Omental fat pad (tissue), 4 donors: ENCODE data around the gene TECTB. TPM values are rescaled to one million over a fixed set of nuclear protein-coding genes. Genes with fewer than 3 reads are reported as not detected.

ENCODE experiments used
- ATAC-seq: fragments of 150-250 bp; one replicate; pipeline ENCODE4 v1.9.1; 2016; ENCODE audit warnings: mild to moderate bottlenecking, moderate library complexity; ENCODE audit not compliant: low FRiP score
- DNase-seq: peaks from one replicate; pipeline ENCODE4 v3.0.0-alpha.2; 2019; ENCODE audit warnings: low spot score
- total RNA-seq, 4 donors: library from RNA; depleted of rRNA; stranded (reverse); fragments of >200 nt; gene quantifications; one replicate each; pipeline ENCODE4 v1.1.0, GENCODE V29; 2016
- TF ChIP-seq, protein P1 (sequence below), 3 donors: fragments of 450-650 bp; IDR thresholded peaks; one replicate each; pipeline ENCODE4 v1.5.1; 2016 to 2017; ENCODE audit warnings: antibody characterized with exemption in 3 of 3, mild to moderate bottlenecking in 3 of 3, moderate library complexity in 2 of 3

The TECTB gene
- total RNA-seq, 4 donors from 2014 or later = not detected

DNA sequence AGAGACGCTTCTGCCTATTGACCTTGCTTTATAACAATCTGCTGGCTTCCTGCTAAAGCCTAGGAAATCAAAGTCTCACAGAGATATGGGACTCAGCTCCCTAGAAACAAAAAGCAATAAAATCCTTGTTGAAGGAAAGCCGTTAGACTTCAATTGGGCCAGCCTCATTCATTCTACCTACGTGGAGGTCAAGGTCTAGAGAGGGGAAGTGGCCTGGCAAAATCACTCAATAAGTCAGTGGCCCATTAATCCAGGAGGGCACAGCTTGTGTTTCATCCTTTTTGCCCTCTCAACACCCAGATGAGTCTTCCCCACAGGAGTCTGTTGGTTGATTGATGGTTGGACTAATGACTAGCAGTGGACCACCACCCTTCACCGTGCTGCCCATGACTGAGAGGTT lies 50.3 kb downstream of the TECTB start:
- TF ChIP-seq, protein P1, sequence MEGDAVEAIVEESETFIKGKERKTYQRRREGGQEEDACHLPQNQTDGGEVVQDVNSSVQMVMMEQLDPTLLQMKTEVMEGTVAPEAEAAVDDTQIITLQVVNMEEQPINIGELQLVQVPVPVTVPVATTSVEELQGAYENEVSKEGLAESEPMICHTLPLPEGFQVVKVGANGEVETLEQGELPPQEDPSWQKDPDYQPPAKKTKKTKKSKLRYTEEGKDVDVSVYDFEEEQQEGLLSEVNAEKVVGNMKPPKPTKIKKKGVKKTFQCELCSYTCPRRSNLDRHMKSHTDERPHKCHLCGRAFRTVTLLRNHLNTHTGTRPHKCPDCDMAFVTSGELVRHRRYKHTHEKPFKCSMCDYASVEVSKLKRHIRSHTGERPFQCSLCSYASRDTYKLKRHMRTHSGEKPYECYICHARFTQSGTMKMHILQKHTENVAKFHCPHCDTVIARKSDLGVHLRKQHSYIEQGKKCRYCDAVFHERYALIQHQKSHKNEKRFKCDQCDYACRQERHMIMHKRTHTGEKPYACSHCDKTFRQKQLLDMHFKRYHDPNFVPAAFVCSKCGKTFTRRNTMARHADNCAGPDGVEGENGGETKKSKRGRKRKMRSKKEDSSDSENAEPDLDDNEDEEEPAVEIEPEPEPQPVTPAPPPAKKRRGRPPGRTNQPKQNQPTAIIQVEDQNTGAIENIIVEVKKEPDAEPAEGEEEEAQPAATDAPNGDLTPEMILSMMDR (IDR thresholded peaks at IDR 0.05) = no peak
- ATAC-seq = no peak

GRCh38 chr10:112335111-112335867 lies 52.1 kb downstream of the TECTB start:
- no peak for ATAC-seq

More for the DNA sequence above, 50.3 kb downstream of the TECTB start:
- no peak for DNase-seq

DNA sequence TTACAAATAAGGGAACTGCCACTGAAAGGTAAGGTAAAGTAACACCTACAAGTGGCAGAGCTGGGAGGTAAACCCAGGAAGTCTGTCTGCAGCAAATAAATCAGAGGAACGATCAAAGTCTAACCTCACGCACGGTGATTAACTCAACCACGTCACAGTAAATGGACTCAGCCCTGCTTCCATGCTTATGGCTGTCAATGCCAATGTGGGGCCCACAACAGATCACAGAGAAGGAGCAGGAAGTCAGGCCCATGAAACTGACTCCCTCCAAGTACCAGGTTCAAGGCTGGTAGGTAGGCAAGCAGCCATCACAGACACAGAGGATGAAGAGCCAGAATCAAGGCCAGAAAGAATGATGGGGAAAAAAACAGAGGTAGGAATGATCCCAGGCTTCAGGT lies 52.7 kb downstream of the TECTB start:
- DNase-seq (no peak), ATAC-seq (no peak)
- TF ChIP-seq, protein P1 (IDR thresholded peaks at IDR 0.05) = no peak

More at GRCh38 chr10:112335111-112335867, 52.1 kb downstream of the TECTB start:
- no peak for DNase-seq
- TF ChIP-seq, protein P1 (IDR thresholded peaks at IDR 0.05) = no peak

GRCh38 chr10:112336556-112337201 lies 53.5 kb downstream of the TECTB start:
- DNase-seq (no peak), ATAC-seq (no peak)
- TF ChIP-seq, protein P1 (IDR thresholded peaks at IDR 0.05) = no peak

GRCh38 chr10:112338957-112339356 lies 55.8 kb downstream of the TECTB start:
- TF ChIP-seq, protein P1 (IDR thresholded peaks at IDR 0.05) = no peak
- ATAC-seq (no peak), DNase-seq (no peak)

- no peak for ATAC-seq
Measured at GRCh38 chr10:112340601-112341000, 57.4 kb downstream of the TECTB start.

More at GRCh38 chr10:112340601-112341000, 57.4 kb downstream of the TECTB start:
- TF ChIP-seq, protein P1 (IDR thresholded peaks at IDR 0.05) = no peak
- DNase-seq = no peak
